22Rv1 (cell line): ENCODE measurements around the gene UCN2.

Source experiments
- H3K27ac ChIP-seq: fragments of 450-650 bp; 2 replicates; pipeline ENCODE4 v1.5.1; 2017
- CTCF ChIP-seq: fragments of 450-650 bp; IDR thresholded peaks from 2 replicates; pipeline ENCODE4 v1.5.1; 2017; ENCODE audit warnings: mild to moderate bottlenecking
- ZFX ChIP-seq: fragments of 450-650 bp; IDR thresholded peaks from 2 replicates; pipeline ENCODE4 v1.6.1; 2017; ENCODE audit warnings: antibody characterized with exemption, borderline replicate concordance

The UCN2 gene

GRCh38 chr3:48518638-48519276 is 44.8 kb downstream of the UCN2 start:
- H3K27ac ChIP-seq: no peak overlapping the region
- TF ChIP-seq ZFX (no peak), CTCF (no peak)

GRCh38 chr3:48518069-48518468 is 45.5 kb downstream of the UCN2 start:
- no peak overlapping the region for H3K27ac ChIP-seq
- no peak for TF ChIP-seq CTCF
- TF ChIP-seq ZFX: no peak

- no peak overlapping the region for H3K27ac ChIP-seq
- no peak for TF ChIP-seq ZFX
- no peak for TF ChIP-seq CTCF
Measured at GRCh38 chr3:48516571-48516970, 47.0 kb downstream of the UCN2 start.

GRCh38 chr3:48514431-48515227 is 49.0 kb downstream of the UCN2 start:
- H3K27ac ChIP-seq: no peak overlapping the region
- TF ChIP-seq CTCF: no peak
- TF ChIP-seq ZFX: no peak
